HG02642 (cell line): ENCODE measurements around the gene USP10.

Experiments used
- ATAC-seq: cut with Tn5 transposase; IDR thresholded peaks from one replicate; pipeline ENCODE4 v1.9.1; 2021; ENCODE audit warnings: mild to moderate bottlenecking; ENCODE audit not compliant: unreplicated experiment, poor library complexity

USP10 gene

GRCh38 chr16:84765616-84766580, 66.1 kb downstream of the USP10 start:
- no peak for ATAC-seq

- ATAC-seq, result no peak
These were observed 67.4 kb downstream of the USP10 start for GRCh38 chr16:84766978-84767773.

- ATAC-seq, result no peak
These were observed 68.4 kb downstream of the USP10 start for GRCh38 chr16:84768061-84768807.

GRCh38 chr16:84768808-84769197, 69.0 kb downstream of the USP10 start:
- no peak for ATAC-seq

- no peak for ATAC-seq
These were observed 69.6 kb downstream of the USP10 start for GRCh38 chr16:84769416-84769815.

GRCh38 chr16:84773312-84773711, 73.5 kb downstream of the USP10 start:
- ATAC-seq, result no peak

GRCh38 chr16:84774810-84775209, 75.0 kb downstream of the USP10 start:
- ATAC-seq, result no peak

GRCh38 chr16:84775262-84775810, 75.5 kb downstream of the USP10 start:
- ATAC-seq, result no peak

GRCh38 chr16:84777435-84777834, 77.6 kb downstream of the USP10 start:
- no peak for ATAC-seq

- ATAC-seq, result no peak
These were observed 78.9 kb downstream of the USP10 start for GRCh38 chr16:84778720-84779119.

GRCh38 chr16:84780063-84780462, 80.3 kb downstream of the USP10 start:
- ATAC-seq, result no peak

GRCh38 chr16:84780544-84781376, 81.0 kb downstream of the USP10 start:
- no peak for ATAC-seq

- ATAC-seq, result no peak
These were observed 83.0 kb downstream of the USP10 start for GRCh38 chr16:84782846-84783245.

- ATAC-seq, result no peak
These were observed 86.2 kb downstream of the USP10 start for GRCh38 chr16:84785843-84786581.

- ATAC-seq, result no peak
These were observed 86.9 kb downstream of the USP10 start for GRCh38 chr16:84786605-84787262.

GRCh38 chr16:84787263-84787622, 87.4 kb downstream of the USP10 start:
- no peak for ATAC-seq

GRCh38 chr16:84788920-84789391, 89.2 kb downstream of the USP10 start:
- ATAC-seq, result no peak

- ATAC-seq, result no peak
These were observed 89.6 kb downstream of the USP10 start for GRCh38 chr16:84789431-84789830.
